H9 (cell line): ENCODE results near the gene BLOC1S3. TPM values are rescaled to one million over a fixed set of nuclear protein-coding genes. Genes with fewer than 3 reads are reported as not detected.

ENCODE experiments used
- DNase-seq: peaks from one replicate; pipeline ENCODE4 v3.0.0-alpha.2; 2017
- H2AFZ ChIP-seq: one replicate; pipeline ENCODE4 v1.6.1; 2013; ENCODE audit warnings: mild to moderate bottlenecking, low read length, control low read depth, moderate library complexity
- H2AK5ac ChIP-seq: 2 replicates; pipeline ENCODE4 v1.6.1; 2013; ENCODE audit warnings: low read length, control low read depth, mixed read lengths; ENCODE audit not compliant: insufficient read length
- H2BK120ac ChIP-seq: one replicate; pipeline ENCODE4 v1.6.1; 2013; ENCODE audit warnings: low read depth, mild to moderate bottlenecking, low read length, control low read depth, inconsistent platforms; ENCODE audit not compliant: poor library complexity, severe bottlenecking
- H2BK12ac ChIP-seq: 2 replicates; pipeline ENCODE4 v1.6.1; 2013; ENCODE audit warnings: low read length, control low read depth, mixed read lengths, low read depth; ENCODE audit not compliant: insufficient read length
- H2BK15ac ChIP-seq: 2 replicates; pipeline ENCODE4 v1.6.1; 2013; ENCODE audit warnings: low read depth, low read length, control low read depth
- H2BK20ac ChIP-seq: one replicate; pipeline ENCODE4 v1.6.1; 2013; ENCODE audit warnings: low read depth, mild to moderate bottlenecking, low read length, control low read depth, inconsistent platforms; ENCODE audit not compliant: poor library complexity, severe bottlenecking
- H2BK5ac ChIP-seq: 2 replicates; pipeline ENCODE4 v1.6.1; 2013; ENCODE audit warnings: low read length, control low read depth, mixed read lengths; ENCODE audit not compliant: insufficient read length
- H3K14ac ChIP-seq: 2 replicates; pipeline ENCODE4 v1.6.1; 2013; ENCODE audit warnings: low read length, control low read depth; ENCODE audit not compliant: insufficient read depth
- H3K18ac ChIP-seq: 2 replicates; pipeline ENCODE4 v1.6.1; 2013; ENCODE audit warnings: low read depth, mild to moderate bottlenecking, mixed read lengths, low read length, control low read depth; ENCODE audit not compliant: insufficient read length
- H3K23ac ChIP-seq: 2 replicates; pipeline ENCODE4 v1.6.1; 2013; ENCODE audit warnings: low read length, control low read depth, mixed read lengths, low read depth; ENCODE audit not compliant: insufficient read length
- H3K23me2 ChIP-seq: 2 replicates; pipeline ENCODE4 v1.6.1; 2013; ENCODE audit warnings: low read depth, mild to moderate bottlenecking, mixed read lengths, low read length, control low read depth; ENCODE audit not compliant: insufficient read length, poor library complexity, severe bottlenecking
- H3K27ac ChIP-seq: 2 replicates; pipeline ENCODE4 v1.5.1; 2013; ENCODE audit warnings: low read length, control low read depth, mixed read lengths, low read depth; ENCODE audit not compliant: insufficient read length
- H3K27me3 ChIP-seq: 2 replicates; pipeline ENCODE4 v1.6.1; 2013; ENCODE audit warnings: low read length, control low read depth, inconsistent platforms; ENCODE audit not compliant: insufficient read depth
- H3K4ac ChIP-seq: 2 replicates; pipeline ENCODE4 v1.6.1; 2013; ENCODE audit warnings: low read depth, mild to moderate bottlenecking, control low read depth, inconsistent platforms, low read length, moderate library complexity
- H3K4me1 ChIP-seq: 2 replicates; pipeline ENCODE4 v1.6.1; 2013; ENCODE audit warnings: low read length, control low read depth, inconsistent platforms; ENCODE audit not compliant: insufficient read depth
- H3K4me2 ChIP-seq: 2 replicates; pipeline ENCODE4 v1.6.1; 2013; ENCODE audit warnings: low read length, control low read depth, mixed read lengths; ENCODE audit not compliant: insufficient read length, insufficient read depth
- H3K56ac ChIP-seq: 2 replicates; pipeline ENCODE4 v1.6.1; 2013; ENCODE audit warnings: low read depth, mild to moderate bottlenecking, mixed read lengths, low read length, control low read depth; ENCODE audit not compliant: insufficient read length
- H3K79me1 ChIP-seq: 2 replicates; pipeline ENCODE4 v1.6.1; 2013; ENCODE audit warnings: low read depth, mild to moderate bottlenecking, moderate library complexity, low read length, control low read depth, inconsistent platforms; ENCODE audit not compliant: insufficient read depth, poor library complexity, severe bottlenecking
- H3K79me2 ChIP-seq: 2 replicates; pipeline ENCODE4 v1.6.1; 2013; ENCODE audit warnings: low read length, control low read depth, inconsistent platforms; ENCODE audit not compliant: insufficient read depth
- H3K9ac ChIP-seq: 2 replicates; pipeline ENCODE4 v1.6.1; 2013; ENCODE audit warnings: low read length, control low read depth, mixed read lengths; ENCODE audit not compliant: insufficient read length; ENCODE audit errors: extremely low read depth
- H3K9me3 ChIP-seq: one replicate; pipeline ENCODE4 v1.6.1; 2013; ENCODE audit warnings: low read depth, low read length, inconsistent platforms; ENCODE audit not compliant: control insufficient read depth
- H3T11ph ChIP-seq: one replicate; pipeline ENCODE4 v1.6.1; 2013; ENCODE audit warnings: mild to moderate bottlenecking, low read length, control low read depth, inconsistent platforms
- H4K20me1 ChIP-seq: one replicate; pipeline ENCODE4 v1.6.1; 2013; ENCODE audit not compliant: control insufficient read depth, insufficient read length, insufficient read depth
- H4K5ac ChIP-seq: 2 replicates; pipeline ENCODE4 v1.6.1; 2013; ENCODE audit warnings: low read depth, mild to moderate bottlenecking, mixed read lengths, low read length, control low read depth; ENCODE audit not compliant: insufficient read length
- H4K8ac ChIP-seq: replicated peaks from 2 replicates; pipeline ENCODE4 v1.6.1; 2013; ENCODE audit warnings: low read length, control low read depth, mixed read lengths, low read depth; ENCODE audit not compliant: insufficient read length
- H4K91ac ChIP-seq: 2 replicates; pipeline ENCODE4 v1.6.1; 2013; ENCODE audit warnings: low read depth, mild to moderate bottlenecking, moderate library complexity, mixed read lengths, low read length, control low read depth; ENCODE audit not compliant: insufficient read length
- H3K27ac Mint-ChIP-seq, 3 experiments: 2 replicates in 2 of 3; 3 replicates in 1 of 3; pipeline ENCODE4 v1.8.0; 2020 to 2021; ENCODE audit warnings: mixed read lengths in 3 of 3, mild to moderate bottlenecking in 1 of 3, moderate library complexity in 1 of 3
- H3K27me3 Mint-ChIP-seq: 2 replicates; pipeline ENCODE4 v1.8.0; 2021; ENCODE audit warnings: low read depth, mild to moderate bottlenecking, moderate library complexity, mixed read lengths
- H3K36me3 Mint-ChIP-seq, 3 experiments: 2 replicates in 2 of 3; 3 replicates in 1 of 3; pipeline ENCODE4 v1.8.0; 2020 to 2021; ENCODE audit warnings: low read depth in 3 of 3, mixed read lengths in 3 of 3; ENCODE audit not compliant: insufficient read depth in 1 of 3
- H3K4me1 Mint-ChIP-seq, 2 experiments: 2 replicates each; pipeline ENCODE4 v1.8.0; 2020; ENCODE audit warnings: mixed read lengths in 2 of 2
- H3K4me3 Mint-ChIP-seq, 2 experiments: 2 replicates in 1 of 2; 3 replicates in 1 of 2; pipeline ENCODE4 v1.8.0; 2020 to 2021; ENCODE audit warnings: mild to moderate bottlenecking in 2 of 2, mixed read lengths in 2 of 2, moderate library complexity in 1 of 2
- H3K9me3 Mint-ChIP-seq, 2 experiments: 2 replicates in 1 of 2; 3 replicates in 1 of 2; pipeline ENCODE4 v1.8.0; 2020; ENCODE audit warnings: mild to moderate bottlenecking in 2 of 2, mixed read lengths in 2 of 2, moderate library complexity in 1 of 2
- CTCF ChIP-seq: fragments of 200-600 bp; sonication (generic); conservative IDR thresholded peaks from 3 replicates; pipeline ENCODE4 v1.8.0; 2021; ENCODE audit warnings: antibody characterized with exemption, mild to moderate bottlenecking
- WGBS: extraction: QIAGEN DNeasy Blood & Tissue Kit; methylation state at CpG from one replicate; pipeline ENCODE4 v1.1.7; 2013; ENCODE audit warnings: missing lambda C conversion rate, low lambda C conversion rate, mixed read lengths; ENCODE audit not compliant: insufficient read length; ENCODE audit errors: extremely low coverage; 5-methylcytosine and 5-hydroxymethylcytosine counted together
- total RNA-seq: library from RNA; stranded (reverse); gene quantifications from 2 replicates; pipeline ENCODE4 v1.2.1, GENCODE V29; 2021

Gene BLOC1S3
- total RNA-seq, 1 experiment from 2014 or later, result 9.2 TPM

- Histone ChIP-seq H3K27me3 (peaks cover 14% of the 10 kb centered on the region; the same call in 1 of the 2 replicates), H3K14ac (no peak overlapping the region), H3K4me2 (no peak overlapping the region), H3K9me3 (no peaks in the 10 kb centered on the region), H3K23ac (no peak overlapping the region), H2BK5ac (no peak overlapping the region), H3T11ph (no peak overlapping the region), H2AFZ (no peak overlapping the region), H2AK5ac (no peak overlapping the region), H3K27ac (no peak overlapping the region), H4K91ac (no peak overlapping the region), H2BK20ac (no peak overlapping the region), H3K79me1 (no peaks in the 10 kb centered on the region), H3K9ac (no peak overlapping the region), H3K18ac (no peak overlapping the region), H3K4ac (no peak overlapping the region), H3K56ac (no peak overlapping the region), H2BK120ac (no peak overlapping the region), H3K79me2 (no peaks in the 10 kb centered on the region), H2BK12ac (no peak overlapping the region), H4K8ac (no peak overlapping the region), H3K23me2 (peaks cover 14% of the 10 kb centered on the region), H4K20me1 (no peaks in the 10 kb centered on the region), H2BK15ac (no peak overlapping the region), H3K4me1 (no peaks in the 10 kb centered on the region), H4K5ac (no peak overlapping the region)
- no peak for DNase-seq
- Mint-ChIP-seq H3K27me3 (peaks cover 95% of the 10 kb centered on the region), H3K4me3 (no peak overlapping the region), H3K27ac (no peak overlapping the region), H3K36me3 (no peaks in the 10 kb centered on the region; a peak in 2 of 7 replicates), H3K9me3 (peaks cover 0 to 5% of the 10 kb centered on the region in 2 experiments; a peak in 2 of 5 replicates), H3K4me1 (peaks cover 12 to 18% of the 10 kb centered on the region in 2 experiments)
- no peak for TF ChIP-seq CTCF
- no CpG with 5 or more reads among the region's 18 CpGs for WGBS
Observed at GRCh38 chr19:45218911-45219743, 40.5 kb downstream of the BLOC1S3 start.
